H1 (cell line): ENCODE results near the gene SMIM34. TPM values are rescaled to one million over a fixed set of nuclear protein-coding genes. Genes with fewer than 3 reads are reported as not detected.
"Not testable (repeated sequence)": the region's sequence is repeated elsewhere in the genome, so short reads cannot be mapped to it uniquely, and the experiment has no call there.

Experiments used
- CTCF ChIA-PET: fragments of 300-600 bp; sonication (Branson Sonifier 250); formaldehyde crosslinking; loops from one replicate; lab custom pipeline; 2021; ENCODE audit not compliant: partially characterized antibody; lab: Charles Lee
- POLR2A ChIA-PET: fragments of 300-600 bp; sonication (Branson Sonifier 250); formaldehyde crosslinking; loops from one replicate; lab custom pipeline; 2021; ENCODE audit warnings: inconsistent platforms; ENCODE audit not compliant: partially characterized antibody; lab: Charles Lee
- DNase-seq, 2 experiments: peaks; one replicate each; pipeline versions ENCODE4 v3.0.0 to v3.0.0-alpha.2; 2010 to 2022; ENCODE audit warnings: low spot score in 2 of 2, low read depth in 1 of 2, mixed read lengths in 1 of 2
- FAIRE-seq: peaks from 2 replicates; lab custom pipeline; 2011; peaks lifted over from hg19 to GRCh38; lab: Jason Lieb, UNC
- H2AFZ ChIP-seq: 2 replicates; pipeline ENCODE4 v1.8.1; 2012; ENCODE audit warnings: low read length, inconsistent platforms
- H2AK5ac ChIP-seq: 2 replicates; pipeline ENCODE4 v1.6.1; 2013; ENCODE audit warnings: low read depth, low read length
- H2BK120ac ChIP-seq: replicated peaks from 2 replicates; pipeline ENCODE3; 2013; ENCODE audit warnings: low read depth, low read length, inconsistent platforms
- H2BK12ac ChIP-seq: 2 replicates; pipeline ENCODE4 v1.6.1; 2013; ENCODE audit warnings: low read depth, low read length
- H2BK15ac ChIP-seq: 2 replicates; pipeline ENCODE4 v1.6.1; 2013; ENCODE audit warnings: low read length
- H2BK20ac ChIP-seq: 2 replicates; pipeline ENCODE4 v1.6.1; 2013; ENCODE audit warnings: low read length
- H2BK5ac ChIP-seq: 2 replicates; pipeline ENCODE4 v1.6.1; 2013; ENCODE audit warnings: low read depth, low read length
- H3K14ac ChIP-seq: 2 replicates; pipeline ENCODE4 v1.6.1; 2013; ENCODE audit warnings: inconsistent platforms; ENCODE audit not compliant: insufficient read length
- H3K18ac ChIP-seq: 2 replicates; pipeline ENCODE4 v1.6.1; 2013; ENCODE audit warnings: low read length; ENCODE audit errors: extremely low read depth
- H3K23ac ChIP-seq: 2 replicates; pipeline ENCODE4 v1.6.1; 2013; ENCODE audit warnings: inconsistent platforms; ENCODE audit not compliant: insufficient read length
- H3K23me2 ChIP-seq: 2 replicates; pipeline ENCODE4 v1.6.1; 2013; ENCODE audit warnings: low read depth, low read length
- H3K27ac ChIP-seq: 2 replicates; pipeline ENCODE4 v1.6.1; 2011; ENCODE audit warnings: low read depth, low read length, inconsistent platforms
- H3K27me3 ChIP-seq, 4 experiments: replicated peaks in 1 of 4; 1 replicate in 1 of 4; 2 replicates in 3 of 4; pipeline versions ENCODE4 v1.6.1 to v1.8.1; 2011 to 2013; ENCODE audit warnings: low read length in 3 of 4, mild to moderate bottlenecking in 3 of 4, inconsistent platforms in 2 of 4, mixed read lengths in 2 of 4, moderate library complexity in 1 of 4; ENCODE audit not compliant: control insufficient read depth in 3 of 4, insufficient read depth in 3 of 4; ENCODE audit errors: extremely low read depth in 1 of 4
- H3K36me3 ChIP-seq, 4 experiments: 2 replicates each; pipeline versions ENCODE4 v1.6.1 to v1.8.1; 2011 to 2013; ENCODE audit warnings: mild to moderate bottlenecking in 4 of 4, low read length in 3 of 4, moderate library complexity in 2 of 4, control low read depth in 1 of 4, inconsistent platforms in 1 of 4; ENCODE audit not compliant: insufficient read depth in 4 of 4, control insufficient read depth in 2 of 4
- H3K4ac ChIP-seq: replicated peaks from 2 replicates; pipeline ENCODE3; 2013; ENCODE audit warnings: low read length, low read depth, mixed read lengths, inconsistent platforms; ENCODE audit not compliant: insufficient read length
- H3K4me1 ChIP-seq, 4 experiments: replicated peaks in 1 of 4; 1 replicate in 1 of 4; 2 replicates in 3 of 4; pipeline versions ENCODE4 v1.6.1 to v1.8.1; 2011 to 2013; ENCODE audit warnings: low read length in 3 of 4, inconsistent platforms in 2 of 4, mixed read lengths in 1 of 4; ENCODE audit not compliant: insufficient read depth in 4 of 4, control insufficient read depth in 3 of 4
- H3K4me2 ChIP-seq, 2 experiments: 2 replicates each; pipeline versions ENCODE4 v1.6.1 to v1.8.1; 2011 to 2013; ENCODE audit warnings: low read depth in 2 of 2, low read length in 2 of 2, control low read depth in 1 of 2, inconsistent platforms in 1 of 2, mild to moderate bottlenecking in 1 of 2; ENCODE audit not compliant: insufficient read depth in 1 of 2
- H3K4me3 ChIP-seq, 4 experiments: fragments of 200-600, 300-600 bp in 1 of 4; sonication (generic), shearing (Covaris generic), sonication (Bioruptor Twin) in 1 of 4; 2 replicates each; pipeline versions ENCODE4 v1.5.1 to v1.8.1; 2011 to 2016; ENCODE audit warnings: low read length in 4 of 4, low read depth in 3 of 4, control low read depth in 2 of 4, inconsistent platforms in 2 of 4, mild to moderate bottlenecking in 2 of 4, mixed read lengths in 1 of 4, moderate library complexity in 1 of 4; ENCODE audit not compliant: insufficient read depth in 2 of 4; ENCODE audit errors: extremely low read depth in 1 of 4
- H3K56ac ChIP-seq: replicated peaks from 2 replicates; pipeline ENCODE3; 2013; ENCODE audit warnings: low read depth, mild to moderate bottlenecking, mixed read lengths, low read length, inconsistent platforms; ENCODE audit not compliant: insufficient read length
- H3K79me1 ChIP-seq: 2 replicates; pipeline ENCODE4 v1.6.1; 2013; ENCODE audit warnings: low read depth, low read length, control low read depth
- H3K79me2 ChIP-seq, 2 experiments: 2 replicates each; pipeline versions ENCODE4 v1.6.1 to v1.8.1; 2012 to 2013; ENCODE audit warnings: low read length in 2 of 2, mild to moderate bottlenecking in 2 of 2, inconsistent platforms in 1 of 2; ENCODE audit not compliant: insufficient read depth in 2 of 2, control insufficient read depth in 1 of 2
- H3K9ac ChIP-seq, 4 experiments: replicated peaks in 1 of 4; 1 replicate in 1 of 4; 2 replicates in 3 of 4; pipeline versions ENCODE4 v1.6.1 to v1.8.1; 2011 to 2013; ENCODE audit warnings: low read depth in 3 of 4, low read length in 3 of 4, control low read depth in 2 of 4, mild to moderate bottlenecking in 2 of 4, moderate library complexity in 2 of 4, inconsistent platforms in 1 of 4; ENCODE audit errors: extremely low read depth in 1 of 4
- H3K9me3 ChIP-seq, 2 experiments: 2 replicates each; pipeline versions ENCODE4 v1.6.1 to v1.8.1; 2012 to 2013; ENCODE audit warnings: mild to moderate bottlenecking in 2 of 2, moderate library complexity in 2 of 2, control low read depth in 1 of 2, inconsistent platforms in 1 of 2, low read depth in 1 of 2, low read length in 1 of 2, mixed read lengths in 1 of 2; ENCODE audit not compliant: insufficient read depth in 2 of 2
- H4K20me1 ChIP-seq, 2 experiments: replicated peaks in 1 of 2; 2 replicates each; pipeline versions ENCODE3 to v1.8.1; 2011 to 2013; ENCODE audit warnings: inconsistent platforms in 2 of 2, low read length in 2 of 2, mild to moderate bottlenecking in 1 of 2; ENCODE audit not compliant: insufficient read depth in 2 of 2, control insufficient read depth in 1 of 2
- H4K5ac ChIP-seq: 2 replicates; pipeline ENCODE4 v1.6.1; 2013; ENCODE audit warnings: low read length, low read depth, mixed read lengths, inconsistent platforms; ENCODE audit not compliant: insufficient read length
- H4K8ac ChIP-seq: 2 replicates; pipeline ENCODE4 v1.8.0; 2013; ENCODE audit warnings: mild to moderate bottlenecking, moderate library complexity, low read length, inconsistent platforms; ENCODE audit not compliant: insufficient read depth; ENCODE audit errors: extremely low read depth
- H4K91ac ChIP-seq: replicated peaks from 2 replicates; pipeline ENCODE3; 2013; ENCODE audit warnings: low read length, mixed read lengths, inconsistent platforms; ENCODE audit not compliant: insufficient read length
- WGBS, 2 experiments: shearing (Covaris generic) in 1 of 2; methylation state at CpG; one replicate each; pipeline versions ENCODE4 v1.1.6 to v1.1.7; 2013 to 2015; ENCODE audit warnings: low lambda C conversion rate in 2 of 2, mixed read lengths in 2 of 2, inconsistent platforms in 1 of 2, low coverage in 1 of 2, missing lambda C conversion rate in 1 of 2; ENCODE audit not compliant: insufficient replicate concordance in 2 of 2, insufficient coverage in 1 of 2, insufficient read length in 1 of 2; ENCODE audit errors: extremely low coverage in 1 of 2, missing lambda C conversion rate in 1 of 2; 5-methylcytosine and 5-hydroxymethylcytosine counted together
- polyA plus RNA-seq, 7 experiments: library from polyadenylated mRNA; depleted of rRNA in 3 of 7; stranded (reverse) in 5 of 7; unstranded in 2 of 7; fragments of >200 nt in 5 of 7; fragments of 200-250 nt in 2 of 7; gene quantifications; 1 replicate in 5 of 7; 2 replicates in 1 of 7; 4 replicates in 1 of 7; pipeline versions ENCODE4 v1.2.1 to v1.2.3, GENCODE V29; 2011 to 2013; ENCODE audit warnings: missing spikeins in 2 of 7, mixed read lengths in 2 of 7
- total RNA-seq: library from RNA; stranded (reverse); fragmentation: NEBNext Ultra II Directional; extraction: Animal tissue kit (Norgen Biotek cat#: 25700); gene quantifications from 2 replicates; pipeline ENCODE4 v1.2.1, GENCODE V29; 2021

SMIM34 gene
- total and polyA plus RNA-seq, 2 of the 8 experiments (the other 6 are each of a cell fraction or from before 2014, with no cell fraction given) = not detected

DNA sequence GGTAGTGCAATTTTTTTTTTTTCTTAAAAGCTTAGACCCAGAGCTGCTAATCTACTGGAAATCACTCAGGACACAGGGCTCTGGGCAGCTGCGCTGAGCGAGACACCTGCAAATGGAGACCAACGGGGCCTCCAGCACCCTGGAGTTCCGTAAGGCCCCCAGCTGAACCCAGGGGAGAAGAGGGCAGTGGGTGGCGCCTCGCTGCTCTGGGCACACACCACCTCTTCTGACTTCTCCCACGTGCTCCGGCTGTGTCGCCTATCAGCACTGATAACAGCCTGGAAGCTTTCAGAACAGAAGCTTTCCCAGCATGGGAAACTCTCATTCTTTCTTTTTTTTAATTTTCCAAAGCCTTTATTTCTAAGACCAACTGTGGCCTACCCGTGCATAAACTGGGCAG, 31.9 kb upstream of the SMIM34 start:
- H3K4me1 ChIP-seq, H3K27me3 ChIP-seq, H2AK5ac ChIP-seq, H2BK12ac ChIP-seq, H3K14ac ChIP-seq, H3K36me3 ChIP-seq, H3K56ac ChIP-seq, H3K23me2 ChIP-seq, H3K18ac ChIP-seq, H3K9ac ChIP-seq, H4K8ac ChIP-seq, H3K4ac ChIP-seq, POLR2A ChIA-PET, H4K5ac ChIP-seq, H4K20me1 ChIP-seq, CTCF ChIA-PET, DNase-seq, H4K91ac ChIP-seq, H3K23ac ChIP-seq, H2BK15ac ChIP-seq, H3K4me3 ChIP-seq, H3K79me2 ChIP-seq, FAIRE-seq, H2AFZ ChIP-seq, H3K4me2 ChIP-seq, H2BK120ac ChIP-seq, H2BK20ac ChIP-seq, H3K9me3 ChIP-seq, H2BK5ac ChIP-seq, H3K27ac ChIP-seq, H3K79me1 ChIP-seq: not testable (repeated sequence)
- no CpG with 5 or more reads among the region's 10 CpGs for WGBS, 2 experiments

DNA sequence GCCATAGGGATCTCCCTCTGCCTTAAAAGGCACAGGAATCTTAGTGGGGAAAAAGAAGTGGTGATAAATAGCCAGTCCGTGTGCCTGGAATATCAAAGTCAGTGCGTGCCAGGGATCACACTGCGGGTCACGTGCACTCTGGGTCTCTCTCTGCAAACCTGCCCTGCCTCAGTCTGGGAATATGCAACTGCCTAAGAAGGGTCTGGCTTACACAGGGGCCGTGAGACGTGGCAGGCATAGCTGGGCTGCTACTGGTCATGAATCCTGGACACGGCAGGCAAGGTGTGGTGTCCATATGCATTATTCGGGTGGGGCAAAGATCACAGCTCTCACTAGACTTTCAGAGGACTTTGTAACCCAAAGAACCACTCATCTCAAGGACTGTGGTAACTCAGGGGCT, 23.3 kb upstream of the SMIM34 start:
- H4K20me1 ChIP-seq, H4K91ac ChIP-seq, H2BK20ac ChIP-seq, H2BK15ac ChIP-seq, H3K4me3 ChIP-seq, H3K23ac ChIP-seq, H3K18ac ChIP-seq, H3K36me3 ChIP-seq, H2BK5ac ChIP-seq, H3K27ac ChIP-seq, DNase-seq, CTCF ChIA-PET, H3K4ac ChIP-seq, H4K8ac ChIP-seq, H3K14ac ChIP-seq, POLR2A ChIA-PET, H3K4me1 ChIP-seq, H2AK5ac ChIP-seq, H2BK120ac ChIP-seq, H4K5ac ChIP-seq, FAIRE-seq, H3K4me2 ChIP-seq, H3K27me3 ChIP-seq, H2BK12ac ChIP-seq, H3K56ac ChIP-seq, H3K23me2 ChIP-seq, H3K9me3 ChIP-seq, H3K79me1 ChIP-seq, H3K79me2 ChIP-seq, H3K9ac ChIP-seq, H2AFZ ChIP-seq: not testable (repeated sequence)
- WGBS, 2 experiments = no CpG with 5 or more reads among the region's 8 CpGs
